HCT116 (cell line): Measurements from ENCODE around the gene TBRG4. TPM values are rescaled to one million over a fixed set of nuclear protein-coding genes. Genes with fewer than 3 reads are reported as not detected.

Source experiments
- ATAC-seq: fragments of 200-7000 bp; cut with Tn5 transposase; 2 replicates; pipeline ENCODE4 v1.9.1; 2020; ENCODE audit warnings: mild to moderate bottlenecking, moderate library complexity
- BruUV-seq: library from RNA; stranded (reverse); fragments of 400-500 nt; replicated peaks from 2 replicates; lab custom pipeline; 2021; lab: Mats Ljungman, UMichigan
- CTCF ChIA-PET: fragments of 300-600 bp; sonication (Branson Sonifier 250); formaldehyde crosslinking; loops from one replicate; lab custom pipeline; 2021; ENCODE audit warnings: antibody characterized with exemption; lab: Charles Lee
- POLR2A ChIA-PET: fragments of 300-600, 350-600 bp; sonication (Branson Sonifier 250); formaldehyde crosslinking; loops from one replicate; lab custom pipeline; 2021; ENCODE audit warnings: antibody characterized with exemption; lab: Charles Lee
- RAD21 ChIA-PET, 2 experiments: fragments of 300-600 bp; sonication (Branson Sonifier 250); formaldehyde crosslinking; loops; one replicate each; lab custom pipeline; 2023; ENCODE audit warnings: low total read pairs in 2 of 2; ENCODE audit not compliant: uncharacterized antibody in 2 of 2, unreplicated experiment in 2 of 2, low non-redundant PET in 1 of 2; lab: Charles Lee
- DNase-seq: peaks from one replicate; pipeline ENCODE4 v3.0.0-alpha.2; 2010; ENCODE audit warnings: low read depth, low spot score
- H2AFZ ChIP-seq: fragments of 200-600 bp; shearing (Covaris generic), sonication (generic); 2 replicates; pipeline ENCODE4 v1.6.1; 2017; ENCODE audit warnings: low read depth, mixed run types, mixed read lengths, antibody characterized with exemption, low read length; ENCODE audit not compliant: poor library complexity, severe bottlenecking
- H3K27ac ChIP-seq: 2 replicates; pipeline ENCODE4 v1.5.1; 2012; ENCODE audit warnings: low read depth, low read length
- H3K27me3 ChIP-seq: fragments of 200-600 bp; sonication (generic); 2 replicates; pipeline ENCODE4 v1.6.1; 2016; ENCODE audit warnings: mixed run types, low read length, mixed read lengths; ENCODE audit not compliant: insufficient read depth
- H3K36me3 ChIP-seq, 2 experiments: fragments of 200-500 bp in 1 of 2; fragments of 200-600 bp in 1 of 2; sonication (Bioruptor generic) in 1 of 2; sonication (generic) in 1 of 2; 2 replicates each; pipeline versions ENCODE4 v1.5.1 to v1.6.1; 2014 to 2016; ENCODE audit warnings: low read length in 2 of 2, inconsistent platforms in 1 of 2, mixed read lengths in 1 of 2, mixed run types in 1 of 2; ENCODE audit not compliant: insufficient read depth in 2 of 2, control insufficient read depth in 1 of 2
- H3K4me1 ChIP-seq, 2 experiments: fragments of 200-600 bp in 1 of 2; sonication (generic) in 1 of 2; 2 replicates each; pipeline versions ENCODE4 v1.5.1 to v1.6.1; 2012 to 2017; ENCODE audit warnings: low read length in 2 of 2, inconsistent platforms in 1 of 2, mild to moderate bottlenecking in 1 of 2, mixed read lengths in 1 of 2, mixed run types in 1 of 2, moderate library complexity in 1 of 2; ENCODE audit not compliant: insufficient read depth in 2 of 2, control insufficient read depth in 1 of 2
- H3K4me2 ChIP-seq: fragments of 200-600 bp; sonication (generic); 2 replicates; pipeline ENCODE4 v1.6.1; 2017; ENCODE audit warnings: mixed run types, low read length, mixed read lengths
- H3K4me3 ChIP-seq, 2 experiments: fragments of 200-600 bp in 1 of 2; sonication (generic) in 1 of 2; replicated peaks in 1 of 2; 2 replicates each; pipeline ENCODE4 v1.5.1; 2011 to 2016; ENCODE audit warnings: low read length in 2 of 2, control low read depth in 1 of 2, low read depth in 1 of 2, mild to moderate bottlenecking in 1 of 2, mixed read lengths in 1 of 2, mixed run types in 1 of 2
- H3K79me2 ChIP-seq: fragments of 200-600 bp; sonication (generic); 2 replicates; pipeline ENCODE4 v1.6.1; 2017; ENCODE audit warnings: mild to moderate bottlenecking, mixed run types, low read length, moderate library complexity, mixed read lengths; ENCODE audit not compliant: insufficient read depth
- H3K9ac ChIP-seq: fragments of 200-600 bp; sonication (generic); 2 replicates; pipeline ENCODE4 v1.6.1; 2016; ENCODE audit warnings: low read length, mixed read lengths
- H3K9me2 ChIP-seq: fragments of 200-600 bp; sonication (generic), shearing (Covaris generic); 2 replicates; pipeline ENCODE4 v1.6.1; 2017; ENCODE audit warnings: mixed run types, mild to moderate bottlenecking, moderate library complexity; ENCODE audit not compliant: insufficient read depth
- H3K9me3 ChIP-seq, 2 experiments: fragments of 200-500 bp in 1 of 2; fragments of 200-600 bp in 1 of 2; sonication (Bioruptor generic) in 1 of 2; sonication (generic) in 1 of 2; 2 replicates each; pipeline ENCODE4 v1.6.1; 2014 to 2017; ENCODE audit warnings: low read length in 2 of 2, mixed read lengths in 2 of 2, inconsistent platforms in 1 of 2, low read depth in 1 of 2, mild to moderate bottlenecking in 1 of 2, mixed run types in 1 of 2, moderate library complexity in 1 of 2; ENCODE audit not compliant: control insufficient read depth in 1 of 2, insufficient read depth in 1 of 2
- H4K20me1 ChIP-seq: fragments of 200-600 bp; sonication (generic), shearing (Covaris generic); 2 replicates; pipeline ENCODE4 v1.6.1; 2017; ENCODE audit warnings: mixed run types, mild to moderate bottlenecking, moderate library complexity; ENCODE audit not compliant: insufficient read depth
- CEBPB ChIP-seq: IDR thresholded peaks from 2 replicates; pipeline ENCODE4 v1.6.1; 2012; ENCODE audit warnings: low read depth
- CTCF ChIP-seq, 3 experiments: fragments of 200-600 bp in 1 of 3; sonication (generic) in 1 of 3; IDR thresholded peaks in 2 of 3; conservative IDR thresholded peaks in 1 of 3; 2 replicates each; pipeline ENCODE4 v1.5.1; 2012 to 2017; ENCODE audit warnings: low read depth in 2 of 3, low read length in 2 of 3, antibody characterized with exemption in 1 of 3, borderline replicate concordance in 1 of 3, control low read depth in 1 of 3, mild to moderate bottlenecking in 1 of 3, mixed read lengths in 1 of 3, mixed run types in 1 of 3, moderate library complexity in 1 of 3; ENCODE audit not compliant: insufficient read depth in 1 of 3
- ELF1 ChIP-seq: IDR thresholded peaks from 2 replicates; pipeline ENCODE4 v1.6.1; 2012; ENCODE audit warnings: low read depth, borderline replicate concordance
- EZH2phosphoT487 ChIP-seq: fragments of 200-600 bp; IDR thresholded peaks from 2 replicates; pipeline ENCODE4 v1.6.1; 2018; ENCODE audit warnings: antibody characterized with exemption, borderline replicate concordance
- JUND ChIP-seq: IDR thresholded peaks from 2 replicates; pipeline ENCODE4 v1.6.1; 2012
- MAX ChIP-seq: IDR thresholded peaks from 2 replicates; pipeline ENCODE4 v1.6.1; 2012
- RAD21 ChIP-seq: IDR thresholded peaks from 2 replicates; pipeline ENCODE4 v1.6.1; 2012; ENCODE audit warnings: low read depth, mild to moderate bottlenecking
- SP1 ChIP-seq: IDR thresholded peaks from 2 replicates; pipeline ENCODE4 v1.6.1; 2012; ENCODE audit warnings: low read depth
- TCF7L2 ChIP-seq: IDR thresholded peaks from 2 replicates; pipeline ENCODE4 v1.7.0; 2011; ENCODE audit warnings: borderline replicate concordance, inconsistent platforms; ENCODE audit not compliant: insufficient read depth, insufficient read length; ENCODE audit errors: extremely low read depth
- YY1 ChIP-seq: IDR thresholded peaks from 2 replicates; pipeline ENCODE4 v1.6.1; 2011; ENCODE audit warnings: low read length, low read depth, moderate library complexity, mild to moderate bottlenecking; ENCODE audit not compliant: insufficient replicate concordance; ENCODE audit errors: extremely low read depth
- ZBTB33 ChIP-seq: IDR thresholded peaks from 2 replicates; pipeline ENCODE4 v1.6.1; 2011; ENCODE audit warnings: mild to moderate bottlenecking, low read length, moderate library complexity; ENCODE audit not compliant: insufficient replicate concordance; ENCODE audit errors: extremely low read depth
- ZNF274 ChIP-seq: fragments of 200-500 bp; sonication (Bioruptor generic); IDR thresholded peaks from 2 replicates; pipeline ENCODE4 v1.6.1; 2014; ENCODE audit warnings: mild to moderate bottlenecking, low read depth, low read length, inconsistent platforms
- intact Hi-C: fragments of 100-400 bp; cut with micrococcal nuclease; formaldehyde crosslinking; loops from 2 replicates; pipeline ENCODE4 v1.10.0; 2022
- total RNA-seq: library from RNA; stranded (reverse); gene quantifications from one replicate; pipeline ENCODE4 v1.2.1, GENCODE V29; 2021; ENCODE audit not compliant: unreplicated experiment

Gene TBRG4
- total RNA-seq, 1 experiment from 2014 or later = 136 TPM

GRCh38 chr7:45075355-45075644 is 36.2 kb downstream of the TBRG4 start:
- no peak overlapping the region for H2AFZ ChIP-seq
- H3K27me3 ChIP-seq = no peaks in the 10 kb centered on the region
- no peak overlapping the region for H3K9ac ChIP-seq
- no peaks in the 10 kb centered on the region for H3K9me2 ChIP-seq
- ChIA-PET RAD21 (no interaction called here), CTCF (no interaction called here)
- H3K4me1 ChIP-seq = no peaks in the 10 kb centered on the region
- H3K4me2 ChIP-seq = no peak overlapping the region
- DNase-seq = no peak
- H3K36me3 ChIP-seq = no peaks in the 10 kb centered on the region
- BruUV-seq = no TSS peak
- no peaks in the 10 kb centered on the region for H3K9me3 ChIP-seq
- TF ChIP-seq TCF7L2 (no peak), MAX (no peak)
- TF ChIP-seq, all 23 proteins: peak for 0
- intact Hi-C loops = no loop called here
- POLR2A ChIA-PET = no interaction called here
- no peaks in the 10 kb centered on the region for H3K79me2 ChIP-seq
- H4K20me1 ChIP-seq = no peaks in the 10 kb centered on the region
- H3K4me3 ChIP-seq = no peak overlapping the region
- no peak for ATAC-seq
- no peak overlapping the region for H3K27ac ChIP-seq

GRCh38 chr7:45074528-45075354 is 36.8 kb downstream of the TBRG4 start:
- Histone ChIP-seq H3K4me1 (no peaks in the 10 kb centered on the region), H3K9me2 (no peaks in the 10 kb centered on the region), H3K4me3 (no peak overlapping the region), H2AFZ (no peak overlapping the region), H3K4me2 (no peak overlapping the region), H3K79me2 (no peaks in the 10 kb centered on the region), H3K9me3 (no peaks in the 10 kb centered on the region), H3K27ac (no peak overlapping the region), H3K36me3 (no peaks in the 10 kb centered on the region), H3K27me3 (no peaks in the 10 kb centered on the region), H3K9ac (no peak overlapping the region), H4K20me1 (no peaks in the 10 kb centered on the region)
- no TSS peak for BruUV-seq
- ChIA-PET RAD21 (no interaction called here), CTCF (no interaction called here), POLR2A (no interaction called here)
- ATAC-seq (no peak), DNase-seq (no peak)
- intact Hi-C loops = no loop called here
- TF ChIP-seq YY1 = no peak
- TF ChIP-seq EZH2phosphoT487 = no peak
- no peak for TF ChIP-seq ZNF274
- TF ChIP-seq RAD21 = no peak
- no peak for TF ChIP-seq SP1
- TF ChIP-seq JUND = no peak
- no peak for TF ChIP-seq CTCF (IDR thresholded peaks at IDR 0.05 in 2 of 3, conservative IDR thresholded peaks at IDR 0.05 in 1 of 3; ENCODE audit: borderline replicate concordance in 1 of 3, insufficient read depth in 1 of 3, low read depth in 2 of 3, low read length in 2 of 3)
- no peak for TF ChIP-seq CEBPB
- TF ChIP-seq ZBTB33 = no peak
- TF ChIP-seq ELF1 = no peak
